Right lobe of liver (tissue), 4 donors: ENCODE data around the gene PIK3R5.
"Not testable (repeated sequence)": the region's sequence is repeated elsewhere in the genome, so short reads cannot be mapped to it uniquely, and the experiment has no call there.

ENCODE experiments used
- CTCF ChIP-seq, 4 donors: fragments of 200-600 bp in 3 of 4; fragments of 450-650 bp in 1 of 4; IDR thresholded peaks; one replicate each; pipeline versions ENCODE4 v1.5.1 to v1.8.0; 2016 to 2022; ENCODE audit warnings: antibody characterized with exemption in 4 of 4, mild to moderate bottlenecking in 2 of 4
- POLR2A ChIP-seq: fragments of 450-650 bp; IDR thresholded peaks from one replicate; pipeline ENCODE4 v1.6.1; 2017; ENCODE audit warnings: antibody characterized with exemption, mild to moderate bottlenecking
- donor health status: DM: no; HTN: no; CAD: no.
- donor health status: DM: no; HTN: no; CAD: no.
- donor health status: DM: no; HTN: yes; CAD: no.

- not testable (repeated sequence) for TF ChIP-seq POLR2A; CTCF (IDR thresholded peaks at IDR 0.05)
Observed at GRCh38 chr17:8984225-8984624, 18.7 kb upstream of the PIK3R5 start.
